ENCODE measurements around the gene HLA-C.
A peak's percentile ranks its signal among the peaks of the same experiment; 100 is the strongest.
"Not testable (repeated sequence)": the region's sequence is repeated elsewhere in the genome, so short reads cannot be mapped to it uniquely, and the experiment has no call there.

HLA-C gene

DNA sequence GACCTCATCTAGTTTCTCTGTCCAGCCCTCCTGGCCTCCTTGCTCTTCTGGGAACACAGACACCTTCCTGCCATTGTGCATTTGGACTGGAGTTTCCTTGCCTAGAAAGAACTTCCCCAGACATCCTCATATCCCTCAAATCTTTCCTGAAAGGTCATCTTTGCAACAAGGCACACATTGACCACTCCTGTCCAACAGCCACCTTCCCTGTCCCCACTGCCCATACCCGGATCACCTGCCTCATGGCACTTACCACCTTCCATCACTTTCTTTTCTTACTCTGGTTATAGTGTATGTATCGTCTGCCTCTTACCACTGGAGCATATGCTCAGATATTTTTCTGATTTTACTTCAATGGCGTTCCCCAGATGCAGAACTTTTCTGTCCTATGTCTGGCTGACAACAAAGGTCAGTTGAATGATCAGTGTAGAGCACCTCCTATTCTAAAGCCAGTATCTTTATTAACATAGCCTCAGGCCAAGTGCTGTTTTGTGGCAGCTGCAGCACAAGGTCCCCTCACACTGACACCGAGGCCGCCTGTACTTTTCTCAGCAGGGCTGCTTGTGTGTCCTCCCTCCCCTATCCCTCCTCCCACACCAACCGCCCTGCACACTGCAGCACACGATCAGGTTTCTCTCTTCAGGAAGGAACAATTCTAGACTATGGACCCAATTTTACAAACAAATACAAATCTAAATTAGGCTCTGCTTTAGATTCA lies 4.1 kb downstream of the HLA-C start:
- DNase-seq (ENCODE audit: insufficient read length) (no peak), FAIRE-seq (peak; percentile 70)
- TF ChIP-seq POLR2A (IDR thresholded peaks at IDR 0.05; ENCODE audit: low read depth, low read length) = peak; percentile 82
- peak; percentile 87 for TF ChIP-seq POLR2AphosphoS5 (IDR thresholded peaks at IDR 0.05; ENCODE audit: low read depth, low read length)
- no peak for TF ChIP-seq TAF1 (IDR thresholded peaks at IDR 0.05; ENCODE audit: borderline replicate concordance, low read depth, low read length)

DNA sequence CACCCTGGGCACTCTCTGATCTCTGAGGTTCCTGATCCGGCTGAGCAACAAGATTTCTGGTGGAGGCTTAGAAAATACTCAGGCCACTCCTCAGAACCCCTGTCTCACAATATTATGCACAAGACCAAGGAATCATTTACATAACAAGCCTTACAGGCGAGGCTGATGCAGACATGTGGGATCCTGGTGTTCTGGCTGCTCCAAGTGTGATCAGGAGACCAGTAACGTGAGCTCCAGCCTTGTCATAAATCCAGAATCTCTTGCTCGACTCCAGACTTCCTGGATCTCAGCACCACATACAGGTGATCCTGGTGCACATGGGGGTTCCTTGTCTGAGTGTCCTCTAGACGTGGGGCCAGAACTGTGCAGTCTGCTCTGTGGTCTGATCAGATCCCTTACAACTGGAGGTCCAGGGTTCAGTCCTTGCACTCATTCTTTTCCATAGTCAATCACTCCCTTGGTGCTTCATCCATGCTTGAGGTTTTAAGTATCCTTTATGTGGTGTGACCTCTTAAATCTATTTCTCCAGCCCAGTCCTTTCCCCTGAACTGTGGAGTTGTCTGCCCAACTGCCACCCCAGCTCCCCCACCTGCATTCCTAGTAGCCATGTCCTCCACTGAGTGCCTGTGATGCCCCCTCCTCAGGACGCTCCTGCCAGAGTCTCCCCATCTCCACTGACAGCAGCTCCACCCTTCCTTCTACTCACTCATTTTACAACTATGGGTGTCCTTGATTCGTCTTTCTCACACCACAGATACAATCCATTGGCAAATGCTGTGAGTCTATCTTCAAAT lies 5.1 kb downstream of the HLA-C start:
- DNase-seq (ENCODE audit: insufficient read length) (no peak), FAIRE-seq (peak; percentile 14)
- TF ChIP-seq POLR2A (IDR thresholded peaks at IDR 0.05; ENCODE audit: low read depth, low read length) (peak; percentile 72), TAF1 (IDR thresholded peaks at IDR 0.05; ENCODE audit: borderline replicate concordance, low read depth, low read length) (no peak), POLR2AphosphoS5 (IDR thresholded peaks at IDR 0.05; ENCODE audit: low read depth, low read length) (peak; percentile 66)

DNA sequence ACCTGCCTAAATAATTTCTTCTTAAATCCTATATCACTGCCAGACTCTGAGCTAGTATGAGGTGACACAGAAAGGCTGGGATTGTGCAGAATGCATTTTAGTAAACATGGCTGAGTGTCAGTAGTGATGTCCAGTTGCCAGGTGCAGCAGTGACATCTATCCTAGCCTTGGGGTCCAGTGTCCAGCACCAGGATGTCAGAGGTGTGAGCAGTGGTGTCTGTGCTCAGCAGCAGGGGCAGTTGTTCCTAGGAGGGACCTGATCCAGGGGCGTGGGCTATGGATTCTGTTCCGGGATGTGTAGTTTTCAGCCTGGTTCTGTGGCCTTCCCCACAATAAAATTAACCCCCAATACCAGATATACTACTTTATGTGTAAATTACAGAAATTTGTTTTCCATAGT lies 6.0 kb downstream of the HLA-C start:
- DNase-seq (ENCODE audit: insufficient read length) (no peak), FAIRE-seq (peak; percentile 72)
- TF ChIP-seq POLR2AphosphoS5 (IDR thresholded peaks at IDR 0.05; ENCODE audit: low read depth, low read length) (peak; percentile 57; the same call in 1 of the 2 replicates), POLR2A (IDR thresholded peaks at IDR 0.05; ENCODE audit: low read depth, low read length) (peak; percentile 46; the same call in 1 of the 2 replicates), TAF1 (IDR thresholded peaks at IDR 0.05; ENCODE audit: borderline replicate concordance, low read depth, low read length) (no peak)

DNA sequence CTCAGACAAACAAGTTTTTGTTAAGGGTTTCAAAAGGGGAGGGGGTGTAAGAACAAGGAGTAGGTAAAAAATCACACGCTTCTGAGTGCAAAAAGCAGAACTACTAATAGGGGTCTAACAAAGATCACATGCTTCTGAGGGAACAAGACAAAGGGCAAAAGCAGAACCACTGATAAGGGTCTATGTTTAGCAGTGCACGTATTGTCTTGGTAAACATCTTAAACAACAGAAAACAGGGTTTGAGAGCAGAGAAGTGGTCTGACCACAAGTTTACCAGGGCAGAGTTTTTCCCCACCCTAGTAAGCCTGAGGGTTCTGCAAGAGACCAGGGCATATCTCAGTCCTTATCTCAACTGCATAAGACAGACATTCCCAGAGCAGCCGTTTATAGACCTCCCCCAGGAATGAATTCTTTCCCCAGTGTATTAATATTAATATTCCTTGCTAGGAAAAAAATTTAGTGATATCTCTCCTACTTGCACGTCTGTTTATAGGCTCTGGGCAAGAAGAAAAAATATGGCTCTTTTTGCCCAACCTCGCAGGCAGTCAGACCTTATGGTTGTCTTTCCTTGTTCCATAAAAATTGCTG lies 8.5 kb downstream of the HLA-C start:
- not testable (repeated sequence) for FAIRE-seq; DNase-seq (ENCODE audit: insufficient read length)

DNA sequence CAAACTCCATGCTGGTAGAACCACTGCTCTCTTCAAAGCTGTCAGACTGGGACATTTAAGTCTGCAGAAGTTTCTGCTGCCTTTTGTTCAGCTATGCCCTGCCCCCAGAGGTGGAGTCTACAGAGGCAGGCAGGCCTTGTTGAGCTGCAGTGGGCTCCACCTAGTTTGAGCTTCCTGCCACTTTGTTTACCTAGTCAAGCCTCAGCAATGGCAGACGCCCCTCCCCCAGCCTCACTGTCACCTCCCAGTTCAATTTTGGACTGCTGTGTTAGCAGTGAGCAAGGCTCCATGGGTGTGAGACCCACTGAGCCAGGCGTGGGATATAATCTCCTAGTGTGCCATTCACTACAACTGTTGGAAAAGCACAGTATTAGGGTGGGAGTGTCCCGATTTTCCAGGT lies 11.9 kb downstream of the HLA-C start:
- not testable (repeated sequence) for DNase-seq (ENCODE audit: insufficient read length); FAIRE-seq

DNA sequence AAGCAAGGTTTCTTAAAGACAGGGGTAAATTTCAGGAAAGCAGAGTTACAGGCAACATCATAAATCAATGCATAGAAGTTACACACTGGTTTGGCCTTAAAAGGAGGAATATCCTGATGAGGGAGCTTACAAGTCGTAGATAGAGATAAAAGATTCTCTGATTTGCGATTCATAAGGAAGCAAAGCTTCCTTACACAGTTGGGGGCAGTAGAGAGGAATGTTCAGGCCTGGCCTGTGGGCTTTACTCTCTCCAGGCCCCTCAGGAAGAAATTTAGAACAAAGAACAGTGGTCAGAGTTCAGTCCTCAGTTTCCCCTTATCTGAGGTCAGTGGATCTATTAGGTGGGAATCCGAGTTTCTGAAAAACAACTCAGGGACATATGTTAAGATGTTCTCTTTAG lies 19.3 kb downstream of the HLA-C start:
- FAIRE-seq (no peak), DNase-seq (ENCODE audit: insufficient read length) (no peak)
- TF ChIP-seq POLR2A (IDR thresholded peaks at IDR 0.05; ENCODE audit: low read depth, low read length) = no peak
- TF ChIP-seq POLR2AphosphoS5 (IDR thresholded peaks at IDR 0.05; ENCODE audit: low read depth, low read length) = no peak
- TF ChIP-seq TAF1 (IDR thresholded peaks at IDR 0.05; ENCODE audit: borderline replicate concordance, low read depth, low read length) = no peak

DNA sequence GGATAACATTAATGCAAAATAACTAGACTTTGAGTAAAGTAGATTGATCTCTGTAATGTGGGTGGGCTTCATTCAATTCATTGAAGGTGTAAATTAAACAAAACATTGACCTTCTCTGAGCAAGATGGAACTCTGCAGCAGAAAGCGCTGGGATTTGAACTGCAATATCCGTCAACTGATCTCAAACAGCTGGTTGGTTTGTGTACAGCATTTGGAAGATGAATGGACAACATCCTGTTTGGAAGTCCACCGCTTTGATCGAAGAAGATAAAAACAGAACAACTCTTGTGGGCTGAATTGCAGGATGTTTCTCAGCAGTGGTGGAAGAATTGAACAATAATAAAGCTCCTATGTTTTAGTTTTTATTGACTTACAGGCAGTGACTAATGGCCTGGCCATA lies 20.6 kb downstream of the HLA-C start:
- DNase-seq (ENCODE audit: insufficient read length) (no peak), FAIRE-seq (no peak)
- TF ChIP-seq POLR2AphosphoS5 (IDR thresholded peaks at IDR 0.05; ENCODE audit: low read depth, low read length) = no peak
- no peak for TF ChIP-seq TAF1 (IDR thresholded peaks at IDR 0.05; ENCODE audit: borderline replicate concordance, low read depth, low read length)
- no peak for TF ChIP-seq POLR2A (IDR thresholded peaks at IDR 0.05; ENCODE audit: low read depth, low read length)

DNA sequence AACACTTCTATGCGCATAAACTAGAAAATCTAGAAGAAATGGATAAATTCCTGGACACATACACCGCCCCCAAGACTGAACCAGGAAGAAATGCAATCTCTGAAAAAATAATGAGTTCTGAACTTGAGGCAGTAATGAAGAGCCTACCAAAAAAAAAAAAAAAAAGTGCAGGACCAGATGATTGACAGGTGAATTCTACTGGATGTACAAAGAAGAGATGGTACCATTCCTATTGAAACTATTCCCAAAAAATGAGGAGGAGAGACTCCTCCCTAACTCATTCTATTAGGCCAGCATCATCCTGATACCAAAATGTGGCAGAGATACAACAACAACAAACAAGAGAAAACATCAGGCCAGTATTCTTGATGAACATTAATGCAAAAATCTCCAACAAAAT lies 22.7 kb downstream of the HLA-C start:
- DNase-seq (ENCODE audit: insufficient read length) = no peak
- TF ChIP-seq POLR2A (IDR thresholded peaks at IDR 0.05; ENCODE audit: low read depth, low read length) = no peak
- no peak for TF ChIP-seq TAF1 (IDR thresholded peaks at IDR 0.05; ENCODE audit: borderline replicate concordance, low read depth, low read length)
- no peak for TF ChIP-seq POLR2AphosphoS5 (IDR thresholded peaks at IDR 0.05; ENCODE audit: low read depth, low read length)
- no peak for FAIRE-seq

DNA sequence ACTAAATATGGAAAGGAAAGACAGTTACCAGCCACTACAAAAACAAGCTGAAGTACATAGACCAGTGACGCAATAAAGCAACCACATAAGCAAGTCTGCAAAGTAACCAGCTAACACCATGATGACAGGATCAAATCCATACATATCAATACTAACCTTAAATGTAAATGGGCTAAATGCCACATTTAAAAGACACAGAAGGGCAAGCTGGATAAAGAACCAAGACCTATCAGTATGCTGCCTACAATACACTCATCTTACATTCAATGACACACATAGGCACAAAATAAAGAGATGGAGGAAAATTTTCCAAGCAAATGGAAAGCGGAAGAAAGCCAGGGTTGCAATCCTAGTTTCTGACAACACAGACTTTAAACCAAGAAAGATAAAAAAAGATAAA lies 24.1 kb downstream of the HLA-C start:
- DNase-seq (ENCODE audit: insufficient read length) (no peak), FAIRE-seq (no peak)
- TF ChIP-seq POLR2A (IDR thresholded peaks at IDR 0.05; ENCODE audit: low read depth, low read length) (no peak), TAF1 (IDR thresholded peaks at IDR 0.05; ENCODE audit: borderline replicate concordance, low read depth, low read length) (no peak), POLR2AphosphoS5 (IDR thresholded peaks at IDR 0.05; ENCODE audit: low read depth, low read length) (no peak)

DNA sequence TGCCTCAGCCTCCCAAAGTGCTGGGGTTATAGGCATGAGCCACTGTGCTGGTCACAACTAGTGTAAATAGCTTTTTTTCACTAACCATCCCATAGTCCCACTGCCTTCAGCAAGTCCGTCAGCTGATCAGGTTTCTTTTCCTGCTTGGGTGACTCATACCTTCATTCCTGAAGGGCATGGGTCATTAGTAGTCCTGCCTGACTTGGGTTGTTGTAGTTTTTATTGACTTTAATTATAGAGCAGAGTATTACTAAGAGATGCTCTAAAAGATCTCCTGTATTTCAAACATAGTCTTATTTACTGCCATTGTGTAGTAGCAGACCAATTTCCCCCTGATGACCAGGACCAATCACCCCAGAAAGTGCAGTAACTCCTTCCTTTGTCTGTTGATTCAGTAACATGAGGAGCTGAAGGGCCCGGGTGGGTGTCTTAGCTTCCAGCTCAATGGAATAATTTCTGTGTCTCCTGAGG lies 25.8 kb downstream of the HLA-C start:
- DNase-seq (ENCODE audit: insufficient read length) = no peak
- TF ChIP-seq POLR2AphosphoS5 (IDR thresholded peaks at IDR 0.05; ENCODE audit: low read depth, low read length) (no peak), TAF1 (IDR thresholded peaks at IDR 0.05; ENCODE audit: borderline replicate concordance, low read depth, low read length) (no peak), POLR2A (IDR thresholded peaks at IDR 0.05; ENCODE audit: low read depth, low read length) (no peak)
- FAIRE-seq = no peak

DNA sequence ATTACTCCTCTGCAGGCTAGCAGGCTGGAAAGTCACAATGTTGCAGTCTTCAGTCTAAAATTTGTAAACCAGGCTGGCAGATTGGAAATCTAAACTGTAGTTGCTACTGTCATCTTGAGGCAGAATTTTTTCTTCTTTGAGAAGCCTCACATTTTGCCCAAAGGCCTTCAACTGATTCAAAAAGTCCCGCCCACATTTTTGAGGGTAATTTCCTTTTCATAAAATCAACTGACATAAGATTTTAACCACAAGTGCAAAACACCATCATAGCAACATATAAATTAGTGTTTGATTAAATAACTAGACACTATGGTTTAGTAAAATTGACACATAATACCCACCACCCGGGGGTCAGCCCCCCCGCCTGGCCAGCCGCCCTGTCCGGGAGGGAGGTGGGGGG lies 28.4 kb downstream of the HLA-C start:
- FAIRE-seq (no peak), DNase-seq (ENCODE audit: insufficient read length) (no peak)
- TF ChIP-seq POLR2A (IDR thresholded peaks at IDR 0.05; ENCODE audit: low read depth, low read length) (no peak), TAF1 (IDR thresholded peaks at IDR 0.05; ENCODE audit: borderline replicate concordance, low read depth, low read length) (no peak), POLR2AphosphoS5 (IDR thresholded peaks at IDR 0.05; ENCODE audit: low read depth, low read length) (no peak)

DNA sequence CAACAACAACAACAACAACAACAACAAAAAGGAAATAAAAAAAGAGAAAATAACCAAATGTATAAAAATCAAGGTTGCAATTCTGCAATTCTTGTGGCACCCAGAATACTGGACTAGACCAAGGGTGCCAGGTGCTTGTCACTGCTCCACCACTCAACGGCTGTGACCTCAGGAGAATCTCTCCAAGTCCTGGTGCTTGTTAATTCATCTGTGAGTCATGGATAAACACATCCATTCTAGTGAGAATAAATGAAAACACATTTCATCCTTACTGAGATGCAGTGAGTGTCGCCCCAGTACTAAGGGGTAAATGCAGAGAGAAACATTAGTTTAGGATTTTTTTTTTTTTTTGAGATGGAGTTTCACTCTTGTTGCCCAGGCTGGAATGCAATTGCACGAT lies 32.0 kb downstream of the HLA-C start:
- no peak for FAIRE-seq
- DNase-seq (ENCODE audit: insufficient read length) = no peak
- no peak for TF ChIP-seq TAF1 (IDR thresholded peaks at IDR 0.05; ENCODE audit: borderline replicate concordance, low read depth, low read length)

DNA sequence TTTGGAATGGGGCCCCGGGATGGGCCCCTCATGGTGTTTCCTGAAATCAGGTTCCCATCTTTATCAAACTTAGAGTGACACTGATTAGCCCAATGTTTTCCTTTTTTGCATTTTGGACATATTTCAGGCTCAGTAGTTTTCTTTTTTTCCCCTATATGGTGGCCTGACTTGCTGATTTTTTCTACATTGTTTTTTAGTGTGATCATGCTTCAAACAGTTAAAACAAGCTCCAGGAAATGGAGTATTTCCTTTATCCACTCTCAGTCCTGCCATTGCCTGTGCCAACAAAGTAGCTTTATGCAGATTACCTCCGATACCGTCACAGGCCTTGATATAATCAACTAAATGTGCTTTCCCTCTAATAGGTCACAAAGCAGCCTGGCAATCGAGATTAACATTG lies 37.8 kb downstream of the HLA-C start:
- not testable (repeated sequence) for DNase-seq (ENCODE audit: insufficient read length); FAIRE-seq
